ENCODE measurements around the gene GRHL3.

GRHL3 gene

DNA sequence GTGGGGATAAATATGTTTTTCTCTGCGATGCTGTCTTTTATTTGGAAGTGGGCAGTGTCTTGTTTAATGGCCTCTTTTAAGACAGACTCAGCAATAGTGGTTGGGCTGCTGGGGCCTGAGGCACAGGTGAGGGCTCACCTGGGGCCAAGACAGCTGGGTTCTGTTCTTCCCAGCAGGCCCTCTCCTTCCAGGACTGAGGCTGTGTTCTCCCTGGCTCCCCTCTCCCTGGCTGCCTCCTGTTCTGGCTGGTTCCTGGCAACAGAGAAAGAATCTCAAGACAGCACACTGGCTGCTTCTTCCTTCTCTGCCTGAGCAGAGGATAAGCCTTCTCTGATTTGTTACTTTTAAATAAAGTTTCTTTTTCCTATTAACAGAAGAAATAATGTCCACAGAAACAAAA, 7.4 kb upstream of the GRHL3 start:
- DNase-seq (ENCODE audit: low spot score), result no peak
- TF ChIP-seq, protein P1, sequence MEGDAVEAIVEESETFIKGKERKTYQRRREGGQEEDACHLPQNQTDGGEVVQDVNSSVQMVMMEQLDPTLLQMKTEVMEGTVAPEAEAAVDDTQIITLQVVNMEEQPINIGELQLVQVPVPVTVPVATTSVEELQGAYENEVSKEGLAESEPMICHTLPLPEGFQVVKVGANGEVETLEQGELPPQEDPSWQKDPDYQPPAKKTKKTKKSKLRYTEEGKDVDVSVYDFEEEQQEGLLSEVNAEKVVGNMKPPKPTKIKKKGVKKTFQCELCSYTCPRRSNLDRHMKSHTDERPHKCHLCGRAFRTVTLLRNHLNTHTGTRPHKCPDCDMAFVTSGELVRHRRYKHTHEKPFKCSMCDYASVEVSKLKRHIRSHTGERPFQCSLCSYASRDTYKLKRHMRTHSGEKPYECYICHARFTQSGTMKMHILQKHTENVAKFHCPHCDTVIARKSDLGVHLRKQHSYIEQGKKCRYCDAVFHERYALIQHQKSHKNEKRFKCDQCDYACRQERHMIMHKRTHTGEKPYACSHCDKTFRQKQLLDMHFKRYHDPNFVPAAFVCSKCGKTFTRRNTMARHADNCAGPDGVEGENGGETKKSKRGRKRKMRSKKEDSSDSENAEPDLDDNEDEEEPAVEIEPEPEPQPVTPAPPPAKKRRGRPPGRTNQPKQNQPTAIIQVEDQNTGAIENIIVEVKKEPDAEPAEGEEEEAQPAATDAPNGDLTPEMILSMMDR (IDR thresholded peaks at IDR 0.05; ENCODE audit: extremely low read depth, missing control alignments), result no peak

DNA sequence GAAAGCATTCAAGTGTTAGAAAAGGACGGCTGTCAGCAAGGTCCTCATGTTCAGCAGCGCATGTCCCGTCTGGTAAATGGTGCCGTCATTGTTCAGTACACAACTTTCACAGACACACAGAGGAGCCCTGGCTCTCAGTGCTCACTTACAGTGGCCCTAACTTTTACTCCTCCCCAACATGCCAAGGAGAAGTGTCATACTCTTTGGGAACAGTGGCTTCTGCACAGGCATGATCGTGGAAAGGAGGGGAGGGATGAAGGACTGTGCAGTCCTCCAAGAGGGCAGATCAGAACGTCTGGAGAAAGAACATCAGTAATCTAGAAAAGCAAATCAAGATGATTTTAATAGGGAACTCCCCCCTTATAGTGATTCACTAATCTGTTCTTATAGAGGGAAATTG, 3.8 kb upstream of the GRHL3 start:
- TF ChIP-seq, protein P1 (IDR thresholded peaks at IDR 0.05; ENCODE audit: extremely low read depth, missing control alignments), result no peak
- DNase-seq (ENCODE audit: low spot score), result no peak

DNA sequence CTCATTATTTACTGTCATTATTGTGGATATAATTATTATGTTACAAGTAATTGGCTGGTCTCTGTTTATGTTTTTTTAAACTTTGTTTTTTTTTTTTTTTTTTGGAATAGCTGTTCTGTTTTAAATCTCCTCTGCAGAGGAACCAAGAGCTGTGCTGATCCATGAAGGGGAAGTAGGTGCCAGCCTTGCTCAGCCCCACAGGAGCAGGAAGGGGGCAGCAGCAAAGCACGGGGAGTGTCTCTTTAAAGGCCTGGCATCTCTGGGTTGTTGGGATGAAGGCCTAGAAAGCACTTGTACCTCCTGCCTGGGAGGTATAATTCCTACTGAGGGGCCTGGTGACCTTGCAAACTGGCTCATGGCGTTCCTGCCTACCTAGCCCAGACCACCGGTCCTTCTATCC, 2.5 kb upstream of the GRHL3 start:
- no peak for DNase-seq (ENCODE audit: low spot score)
- TF ChIP-seq, protein P1 (IDR thresholded peaks at IDR 0.05; ENCODE audit: extremely low read depth, missing control alignments), result no peak

DNA sequence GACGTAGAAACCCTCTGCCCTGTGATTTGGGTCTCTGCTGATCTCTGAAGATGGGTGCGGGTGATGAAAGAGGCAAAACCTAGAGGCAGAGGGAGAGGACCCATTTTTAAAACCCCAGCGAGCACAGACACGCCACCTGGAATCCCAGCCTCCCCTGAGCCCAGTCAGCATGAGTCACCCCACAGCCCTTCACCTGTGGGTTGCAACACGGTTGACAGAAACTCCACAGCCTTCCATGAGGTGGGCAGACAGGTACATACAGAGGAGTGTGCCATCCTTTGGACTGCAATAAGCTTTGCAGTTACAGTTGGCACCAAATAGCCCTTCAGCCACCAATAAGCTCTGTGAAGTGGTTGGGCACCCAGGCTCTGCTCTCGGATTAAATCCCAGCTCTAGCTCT, 2.1 kb upstream of the GRHL3 start:
- no peak for DNase-seq (ENCODE audit: low spot score)
- TF ChIP-seq, protein P1 (IDR thresholded peaks at IDR 0.05; ENCODE audit: extremely low read depth, missing control alignments), result no peak

DNA sequence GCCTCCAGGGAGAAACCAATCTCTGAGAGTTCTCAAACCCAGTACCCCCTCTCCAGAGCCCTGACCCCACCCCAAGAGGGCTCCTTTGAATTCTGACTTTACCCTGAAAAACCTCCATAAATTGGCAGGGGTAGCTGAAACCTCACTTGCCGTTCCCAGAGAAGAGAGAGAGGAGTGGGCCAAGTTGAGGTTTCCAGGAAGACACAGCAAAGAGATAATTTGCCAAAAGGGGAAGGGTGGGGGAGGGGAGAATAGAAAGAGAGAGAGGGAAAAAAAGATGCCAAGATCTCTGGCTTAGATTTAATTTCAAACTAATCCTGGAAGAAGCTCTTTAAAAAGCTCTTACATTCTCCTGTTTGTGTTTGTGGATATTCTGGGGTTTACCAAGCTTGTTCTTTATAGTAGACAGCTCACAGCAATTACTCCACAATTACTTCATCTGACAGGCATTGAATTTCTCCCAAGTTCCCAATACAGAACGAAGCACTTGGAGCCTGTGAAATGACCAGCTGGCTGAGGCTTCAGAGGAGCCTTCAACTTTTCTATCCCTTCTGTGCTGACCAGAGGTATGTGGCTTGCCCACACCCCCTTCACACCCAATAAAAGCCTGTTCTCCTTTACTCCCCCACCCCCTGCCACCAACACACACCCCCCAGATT, 1.1 kb upstream of the GRHL3 start:
- no peak for DNase-seq (ENCODE audit: low spot score)
- TF ChIP-seq, protein P1 (IDR thresholded peaks at IDR 0.05; ENCODE audit: extremely low read depth, missing control alignments), result no peak

DNA sequence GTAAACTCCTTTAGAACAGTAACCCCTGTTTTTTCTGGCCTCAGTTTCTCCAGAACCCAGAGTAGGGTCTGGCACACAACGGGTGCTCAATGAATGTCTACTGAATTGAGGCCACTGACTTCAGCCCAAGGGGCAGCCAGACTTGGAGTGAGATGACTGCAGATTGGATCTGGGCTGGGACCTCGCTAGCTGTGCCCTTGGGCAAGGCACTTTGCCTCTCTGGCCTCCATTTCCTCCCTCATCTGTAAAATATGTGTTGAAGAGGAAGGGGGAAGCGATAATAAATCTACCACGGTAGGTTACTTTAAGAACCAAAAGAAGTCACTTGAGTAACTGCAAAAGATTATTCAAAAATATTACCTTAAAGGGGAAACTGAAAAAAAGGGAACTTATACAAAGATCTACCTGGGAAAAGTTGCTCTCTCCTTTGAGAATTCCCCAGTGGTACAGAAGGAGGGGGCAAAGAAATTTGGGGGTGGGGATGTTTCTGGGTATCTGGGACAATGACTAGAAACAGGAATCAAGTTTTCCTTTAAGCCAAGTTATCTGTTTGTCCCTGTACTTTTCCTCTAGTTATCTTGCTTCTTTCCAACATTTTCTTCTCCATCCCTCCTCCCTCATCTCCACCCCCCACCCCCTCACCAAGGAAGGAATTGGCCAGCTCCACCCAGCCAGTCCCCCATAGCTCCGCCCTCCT, 394 bp upstream of the GRHL3 start:
- no peak for DNase-seq (ENCODE audit: low spot score)
- TF ChIP-seq, protein P1 (IDR thresholded peaks at IDR 0.05; ENCODE audit: extremely low read depth, missing control alignments), result no peak

DNA sequence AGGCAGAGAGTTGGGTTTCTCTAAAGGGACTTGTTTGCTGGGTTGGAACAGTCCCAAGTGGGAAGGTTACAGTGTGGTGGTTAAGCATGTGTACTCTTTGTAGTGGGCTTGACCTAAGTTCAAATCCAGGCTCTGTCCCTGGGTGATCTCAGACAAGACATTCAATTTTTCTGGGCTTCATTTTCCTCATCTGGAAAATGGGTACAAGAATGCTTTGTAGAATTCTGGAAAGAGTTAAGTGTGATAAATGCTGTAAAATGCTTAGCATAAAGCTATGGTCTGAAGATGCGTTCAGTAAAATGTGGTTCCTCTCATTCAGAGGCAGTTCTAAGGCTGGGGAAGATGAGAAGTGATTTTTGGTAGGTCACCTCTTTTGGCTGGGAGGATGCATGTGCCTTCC, 805 bp downstream of the GRHL3 start:
- no peak for DNase-seq (ENCODE audit: low spot score)
- TF ChIP-seq, protein P1 (IDR thresholded peaks at IDR 0.05; ENCODE audit: extremely low read depth, missing control alignments), result no peak

Data from GM20000 (cell line).